Heart left ventricle (tissue), 16 donors: ENCODE data around the gene DUSP28. TPM values are rescaled to one million over a fixed set of nuclear protein-coding genes. Genes with fewer than 3 reads are reported as not detected.
A peak's percentile ranks its signal among the peaks of the same experiment; 100 is the strongest.

Source experiments
- ATAC-seq, 4 donors: fragments of 200-7000 bp; cut with Tn5 transposase; one replicate each; pipeline ENCODE4 v1.9.1; 2020 to 2022; ENCODE audit warnings: moderate library complexity in 4 of 4, mild to moderate bottlenecking in 3 of 4, moderate number of reproducible peaks in 1 of 4
- DNase-seq, 5 donors: peaks; one replicate each; pipeline ENCODE4 v3.0.0-alpha.2; 2020
- H3K27ac ChIP-seq, 12 donors: fragments of 200-600 bp; sonication (generic) in 4 of 12; one replicate each; pipeline versions ENCODE4 v1.5.0 to v1.8.0; 2016 to 2022; ENCODE audit warnings: mild to moderate bottlenecking in 2 of 12
- H3K27me3 ChIP-seq, 9 donors: fragments of 200-600 bp; sonication (generic) in 2 of 9; one replicate each; pipeline versions ENCODE4 v1.5.1 to v1.8.0; 2016 to 2022; ENCODE audit warnings: mild to moderate bottlenecking in 3 of 9
- H3K36me3 ChIP-seq, 9 donors: fragments of 200-600 bp; sonication (generic) in 2 of 9; one replicate each; pipeline versions ENCODE4 v1.5.0 to v1.8.0; 2018 to 2022; ENCODE audit warnings: mild to moderate bottlenecking in 2 of 9
- H3K4me1 ChIP-seq, 12 donors: fragments of 200-600 bp; sonication (generic) in 4 of 12; one replicate each; pipeline versions ENCODE4 v1.5.0 to v1.8.0; 2016 to 2022; ENCODE audit warnings: mild to moderate bottlenecking in 3 of 12
- H3K4me3 ChIP-seq, 12 donors: fragments of 200-600 bp; sonication (generic) in 4 of 12; one replicate each; pipeline versions ENCODE4 v1.5.0 to v1.8.0; 2017 to 2022; ENCODE audit warnings: mild to moderate bottlenecking in 9 of 12, moderate library complexity in 4 of 12
- H3K9me3 ChIP-seq, 12 donors: fragments of 200-600 bp; sonication (generic) in 4 of 12; one replicate each; pipeline versions ENCODE4 v1.5.0 to v1.8.0; 2016 to 2022; ENCODE audit warnings: mild to moderate bottlenecking in 1 of 12
- CTCF ChIP-seq, 12 donors: fragments of 200-600 bp; sonication (generic) in 4 of 12; IDR thresholded peaks; one replicate each; pipeline versions ENCODE4 v1.5.0 to v1.8.0; 2018 to 2022; ENCODE audit warnings: antibody characterized with exemption in 12 of 12, mild to moderate bottlenecking in 5 of 12
- POLR2A ChIP-seq, 2 donors: fragments of 450-650 bp; IDR thresholded peaks; one replicate each; pipeline ENCODE4 v1.6.1; 2017; ENCODE audit warnings: antibody characterized with exemption in 2 of 2, mild to moderate bottlenecking in 2 of 2, moderate library complexity in 2 of 2
- WGBS, 4 donors: extraction: QIAGEN DNeasy Blood & Tissue Kit in 2 of 4; methylation state at CpG; one replicate each; pipeline versions ENCODE4 v1.1.5 to v1.1.7; 2013 to 2018; 5-methylcytosine and 5-hydroxymethylcytosine counted together
- intact Hi-C, 10 donors: fragments of 100-400 bp; cut with DNase I; formaldehyde crosslinking; loops; one replicate each; pipeline versions ENCODE4 v1.11.1 to v1.14.2; 2022
- polyA plus RNA-seq, 2 donors: library from polyadenylated mRNA; stranded (reverse); fragments of 200-250 nt; gene quantifications; one replicate each; pipeline ENCODE4 v1.2.3, GENCODE V29; 2013
- total RNA-seq, 9 donors: library from RNA; depleted of rRNA in 2 of 9; stranded (reverse); fragments of >200 nt in 2 of 9; fragmentation: NEBNext Ultra II Directional in 3 of 9; extraction: Animal tissue kit (Norgen Biotek cat#: 25700) in 3 of 9; gene quantifications; one replicate each; pipeline versions ENCODE4 v1.1.0 to v1.2.4, GENCODE V29; 2016 to 2023
- donor health status: ischemic (EF 13 %, LVEDD 7.1; RV severe dilation, severe dysfunction).
- donor health status: healthy with polysubstance abuse.
- donor health status: DM: no; HTN: yes; CAD: no.
- donor health status: DM: no; HTN: no; CAD: no.
- donor health status: ischemic (EF 25% LVEDD 6.9; RV normal size, moderate dysfunction).
- donor health status: ischemic (EF 25% LVEDD 5.7; RV mildly dilated, moderate dysfunction).
- donor health status: healthy.
- donor health status: DM: yes; HTN: yes; CAD: no.
- donor health status: ischemic (EF 35%, LVEDD 5.7; RV mildly dilated, moderate dysfunction).
- donor health status: nonischemic (EF 11% LVEDD 7.7; RV severe dilation, severe dysfunction).
- donor health status: DM: yes; HTN: yes; CAD: no.
- donor health status: PGD.
- donor health status: ischemic (EF 29% LVEDD 5.4; RV normal size, mild dysfunction).
- donor health status: nonischemic (EF 23%, LVEDD 6.1; RV moderate dilation, normal function).

Gene DUSP28
- total and polyA plus RNA-seq, 11 donors = 3.6 to 23.9 (median 13.3) TPM

DNA sequence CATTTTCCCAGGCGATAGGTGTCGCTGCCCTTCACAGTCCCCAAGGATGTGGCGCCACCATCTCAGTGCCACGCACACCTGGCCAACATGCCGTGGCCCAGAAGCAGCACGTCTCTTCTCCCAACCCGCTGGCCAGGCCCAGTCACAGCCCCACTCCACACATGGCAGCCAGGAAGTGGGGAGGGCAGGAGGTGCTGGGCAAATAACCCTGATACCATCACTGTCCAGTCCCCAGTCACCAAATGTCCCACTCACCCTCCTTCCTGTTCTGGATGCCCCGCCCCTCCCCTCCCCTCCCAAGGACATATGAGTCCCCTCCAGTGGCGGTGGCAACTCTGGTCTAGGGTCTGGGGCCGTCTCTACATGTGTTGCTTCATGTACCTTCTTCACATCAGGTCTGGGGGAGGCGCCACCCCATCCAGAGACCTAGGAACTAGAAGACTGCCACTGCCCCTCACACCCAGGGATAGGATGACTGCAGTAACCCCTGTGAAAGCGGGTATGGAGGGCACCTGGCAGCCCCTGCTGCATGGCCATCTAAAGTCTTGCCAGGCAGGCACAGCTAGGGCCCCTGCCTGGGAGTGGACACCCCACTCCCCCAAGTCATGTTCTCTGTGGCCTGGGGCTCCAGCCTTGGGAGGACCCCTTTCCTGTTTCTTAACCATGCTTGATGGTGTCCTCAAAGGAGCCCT lies 19.1 kb downstream of the DUSP28 start:
- Histone ChIP-seq H3K4me1 (peaks cover 0 to 40% (median 19%) of the 10 kb centered on the region in 12 donors), H3K27me3 (no peaks in the 10 kb centered on the region), H3K4me3 (peak overlapping the region in 1 of 12 donors; percentile 5), H3K9me3 (peaks cover 0 to 9% (median 0%) of the 10 kb centered on the region in 12 donors), H3K27ac (peak overlapping the region; percentile 9 to 87 (median 75)), H3K36me3 (peaks cover 0 to 50% (median 35%) of the 10 kb centered on the region in 9 donors)
- TF ChIP-seq CTCF (IDR thresholded peaks at IDR 0.05) (no peak), POLR2A (IDR thresholded peaks at IDR 0.05) (no peak)
- 90 to 91% (median 91%) methylated on average over 11 to 12 of the region's 12 CpGs for WGBS, 4 donors
- DNase-seq (peak in 1 of 5 donors; percentile 54), ATAC-seq (peak in 1 of 4 donors; percentile 1)
- intact Hi-C loops = no loop called here

DNA sequence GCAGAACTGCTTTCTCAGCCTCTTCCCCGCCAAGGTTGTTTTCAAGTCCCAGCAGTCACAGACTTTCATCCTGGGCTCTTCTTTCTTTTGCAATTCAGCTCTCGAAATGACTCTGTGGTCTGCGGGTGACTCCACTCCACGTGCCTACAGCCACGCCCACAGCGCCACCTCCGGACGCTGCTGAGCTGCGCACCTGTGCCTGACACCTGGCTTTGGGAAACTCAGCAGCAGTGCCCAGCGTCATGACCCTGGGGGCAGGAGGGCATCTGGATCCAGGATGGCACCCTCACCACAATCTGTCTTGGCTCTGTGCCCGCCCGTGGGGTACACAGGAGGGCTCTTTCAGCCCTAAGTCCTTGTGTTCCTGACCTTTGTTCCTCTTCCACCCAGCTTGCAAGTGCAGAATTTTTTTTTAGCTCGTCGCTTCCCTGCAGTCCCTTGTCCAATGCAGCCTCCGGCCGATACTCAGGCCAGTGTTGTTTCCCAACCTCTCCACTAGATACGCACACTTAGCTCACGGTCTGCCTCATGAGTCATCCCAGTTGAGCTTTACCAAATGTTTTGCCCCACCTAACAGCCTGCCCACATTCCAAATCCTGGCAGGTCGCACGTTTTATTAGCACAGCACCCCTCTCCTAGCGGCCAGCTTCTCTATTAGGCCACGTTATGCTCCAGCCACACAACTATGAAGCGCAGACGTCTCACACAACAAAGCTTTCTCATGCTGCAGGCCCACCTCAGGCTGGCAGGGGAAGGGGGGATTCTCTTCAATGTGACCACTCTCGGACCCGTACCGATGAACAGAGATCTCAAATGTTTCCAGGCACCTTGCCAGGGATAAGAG lies 19.8 kb downstream of the DUSP28 start:
- DNase-seq = peak in 3 of 5 donors; percentile 69 to 78 (median 77)
- TF ChIP-seq CTCF (IDR thresholded peaks at IDR 0.05) (peak in 2 of 12 donors; percentile 17 to 28), POLR2A (IDR thresholded peaks at IDR 0.05) (no peak)
- intact Hi-C loops = loop anchor here in 1 of 10 donors (10.0 kb wide), 1 partner anchor 345 kb away; no protein-coding TSS in a partner anchor
- H3K4me3 ChIP-seq = peak overlapping the region in 1 of 12 donors; percentile 5
- H3K4me1 ChIP-seq = peaks cover 4 to 48% (median 27%) of the 10 kb centered on the region in 12 donors
- peak; percentile 60 to 89 (median 85) for ATAC-seq
- H3K27ac ChIP-seq = peak overlapping the region; percentile 40 to 87 (median 75)
- 63 to 68% (median 65%) methylated on average over 27 of the region's 27 CpGs for WGBS, 4 donors
- H3K9me3 ChIP-seq = peaks cover 0 to 9% (median 0%) of the 10 kb centered on the region in 12 donors
- no peaks in the 10 kb centered on the region for H3K27me3 ChIP-seq
- H3K36me3 ChIP-seq = peaks cover 0 to 43% (median 28%) of the 10 kb centered on the region in 9 donors

- H3K4me3 ChIP-seq = no peak overlapping the region
- TF ChIP-seq POLR2A (IDR thresholded peaks at IDR 0.05) (no peak), CTCF (IDR thresholded peaks at IDR 0.05) (no peak)
- WGBS, 4 donors = 86 to 96% (median 89%) methylated on average over 5 of the region's 5 CpGs
- H3K27ac ChIP-seq = no peak overlapping the region
- peaks cover 7 to 56% (median 34%) of the 10 kb centered on the region in 12 donors for H3K4me1 ChIP-seq
- ATAC-seq (no peak), DNase-seq (no peak)
- H3K36me3 ChIP-seq = peaks cover 0 to 26% (median 14%) of the 10 kb centered on the region in 9 donors
- H3K27me3 ChIP-seq = no peaks in the 10 kb centered on the region
- peaks cover 0 to 9% (median 0%) of the 10 kb centered on the region in 12 donors for H3K9me3 ChIP-seq
- intact Hi-C loops = loop anchor here in 1 of 10 donors (10.0 kb wide), 1 partner anchor 347 kb away; no protein-coding TSS in a partner anchor
Observed at GRCh38 chr2:240581811-240582210, 21.7 kb downstream of the DUSP28 start.
